NCI-H774 (cell line): ENCODE measurements around the gene KBTBD2.
"Not testable (repeated sequence)": the region's sequence is repeated elsewhere in the genome, so short reads cannot be mapped to it uniquely, and the experiment has no call there.

Source experiments
- DNase-seq: peaks from one replicate; lab custom pipeline; 2025; lab: John Stamatoyannopoulos, UW

The KBTBD2 gene

DNA sequence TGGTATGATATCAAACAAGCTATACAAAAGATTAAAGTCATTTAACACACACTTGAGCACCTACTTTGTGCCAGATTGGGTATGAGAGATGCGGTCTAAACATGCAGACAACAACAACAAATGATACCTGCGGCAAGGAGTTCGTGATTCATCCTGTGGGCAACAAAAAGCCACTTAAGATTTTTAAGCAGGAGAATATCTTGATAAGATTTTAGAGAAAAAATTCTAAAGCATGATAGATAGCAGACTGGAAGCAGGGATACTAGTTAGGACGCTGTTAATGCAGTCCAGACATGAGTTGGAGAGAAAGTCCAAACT is 1.6 kb upstream of the KBTBD2 start:
- DNase-seq: no peak

DNA sequence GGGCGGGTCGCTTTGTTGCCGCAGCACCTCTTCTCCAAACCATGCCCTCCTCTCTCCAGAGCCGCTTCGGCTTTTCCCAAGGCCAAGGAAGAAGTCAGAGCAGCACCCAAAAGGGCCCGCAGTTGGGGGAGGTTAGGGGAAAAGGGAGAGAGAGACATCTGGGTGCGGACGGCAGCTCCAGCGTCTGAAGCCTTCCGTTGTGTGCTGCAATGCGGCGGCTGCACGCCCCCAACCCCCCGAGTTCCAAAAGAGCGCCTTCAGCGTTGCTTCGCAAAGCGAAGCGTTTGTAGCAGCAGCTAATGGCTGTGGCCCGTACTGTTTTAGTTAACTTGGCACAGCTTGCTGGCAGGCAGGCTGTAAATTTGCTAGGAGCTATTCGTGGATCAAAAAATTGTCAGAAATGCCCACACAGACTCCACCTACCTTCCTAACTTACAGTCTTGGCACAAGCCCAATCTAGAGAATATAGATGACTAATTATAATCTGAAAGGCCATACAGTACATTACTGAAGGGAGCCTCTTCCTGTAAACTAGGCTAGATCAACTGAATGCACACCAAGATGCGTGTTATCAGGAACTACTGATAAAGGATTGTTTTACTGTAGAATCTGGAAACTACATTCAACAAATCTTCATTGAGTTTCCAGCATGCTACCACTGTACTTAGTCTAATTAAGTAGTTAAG is 1.1 kb upstream of the KBTBD2 start:
- peak; percentile 37 for DNase-seq

DNA sequence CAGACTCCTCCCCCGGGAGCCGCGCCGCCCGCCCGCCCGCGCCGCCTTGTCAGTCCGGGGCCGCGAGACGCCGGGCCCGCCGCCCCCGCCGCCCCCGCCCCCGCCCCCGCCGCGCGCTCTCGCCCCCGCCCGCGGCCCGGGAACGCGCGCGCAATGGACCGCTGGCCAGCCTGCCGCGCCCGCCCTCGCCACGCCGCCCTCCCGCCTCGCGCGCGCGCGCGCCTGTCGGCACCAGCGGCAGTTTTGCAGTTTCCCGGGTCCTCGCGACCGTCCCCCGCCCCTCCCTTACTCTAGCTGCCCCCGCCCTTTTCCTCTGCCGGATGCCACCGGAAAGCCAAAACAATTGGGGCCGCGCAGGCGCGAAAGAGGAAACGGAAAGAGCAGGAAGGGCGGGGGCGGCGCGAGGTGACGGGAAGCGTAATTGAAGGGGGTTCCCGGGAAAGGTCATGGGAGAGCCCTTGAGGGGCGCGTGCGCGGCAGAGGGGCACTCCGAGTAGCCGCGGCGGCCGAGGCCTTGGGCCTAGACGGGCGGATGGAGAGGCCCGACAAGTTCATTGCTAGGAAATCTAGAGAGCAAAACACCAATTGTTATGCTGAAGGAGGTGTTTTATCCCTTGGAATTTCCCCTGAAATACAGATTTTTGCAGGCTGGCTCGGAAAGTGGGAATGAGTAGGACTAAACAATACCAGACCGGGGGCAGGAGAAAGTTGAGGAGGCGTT is 400 bp upstream of the KBTBD2 start:
- peak; percentile 97 for DNase-seq

DNA sequence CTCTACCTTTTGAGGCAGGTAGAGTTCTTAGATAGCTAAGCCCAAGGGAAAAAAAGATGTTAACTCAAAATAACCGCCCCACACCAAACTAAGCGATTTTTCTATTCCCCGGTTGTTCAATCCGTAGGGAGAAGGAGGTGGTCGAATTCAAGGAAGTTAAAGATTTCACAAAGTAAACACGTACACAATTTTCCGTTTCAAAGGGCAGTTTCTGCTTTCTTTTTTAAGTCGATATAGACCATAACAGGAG is 842 bp downstream of the KBTBD2 start:
- no peak for DNase-seq

DNA sequence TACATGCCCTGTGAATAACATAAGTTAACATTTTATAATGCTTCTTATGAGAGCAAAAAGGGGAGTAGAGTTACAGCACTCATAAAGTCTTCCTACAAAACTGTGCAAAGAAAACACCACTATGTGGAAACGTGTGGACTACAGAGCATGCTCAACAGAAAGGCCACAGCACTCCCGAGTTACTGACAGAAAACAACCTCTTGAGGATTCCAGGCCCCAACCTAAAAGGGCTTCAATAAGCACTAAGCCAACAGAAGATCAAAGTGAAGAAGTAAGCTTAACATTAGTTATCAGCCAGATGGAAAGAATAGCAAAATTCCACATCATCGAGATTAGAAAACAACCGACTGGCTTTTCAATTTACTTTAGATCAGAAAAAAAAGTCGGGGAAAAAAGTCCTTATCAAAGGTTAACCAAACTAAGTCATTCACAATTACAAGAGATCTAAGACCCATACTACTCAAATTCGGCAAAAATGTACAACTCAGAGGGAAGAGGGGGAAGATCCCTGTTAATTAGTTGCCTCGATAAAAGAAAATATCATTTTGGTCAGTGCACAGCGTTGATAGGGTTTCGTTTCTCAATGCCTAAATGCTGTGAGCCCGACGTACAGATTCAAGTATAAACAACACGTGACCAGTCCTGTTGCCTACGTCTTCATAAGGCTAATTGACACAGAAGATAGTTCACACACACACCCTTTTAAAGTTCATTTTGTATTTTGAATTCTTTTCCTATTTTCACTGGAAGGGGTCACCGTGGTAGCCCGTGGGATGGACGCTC is 1.4 kb downstream of the KBTBD2 start:
- peak; percentile 48 for DNase-seq

DNA sequence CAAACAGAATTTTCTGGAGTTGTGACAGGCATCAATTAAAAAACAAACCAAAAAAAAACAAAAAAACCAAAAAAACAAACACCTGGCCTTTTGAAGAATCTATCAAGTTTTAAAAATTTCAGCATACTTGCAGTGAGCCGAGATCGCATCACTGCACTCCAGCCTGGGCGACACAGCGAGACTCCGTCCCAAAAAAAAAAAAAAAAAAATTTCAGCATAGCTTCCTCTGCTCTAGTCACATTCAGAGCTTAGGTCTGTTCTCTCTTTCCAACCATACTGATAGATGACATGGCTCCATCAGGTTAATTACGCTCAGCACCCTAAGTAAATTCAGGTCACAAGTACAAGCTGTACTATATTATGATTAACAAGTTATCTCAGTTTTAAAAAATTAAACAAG is 3.1 kb downstream of the KBTBD2 start:
- no peak for DNase-seq

DNA sequence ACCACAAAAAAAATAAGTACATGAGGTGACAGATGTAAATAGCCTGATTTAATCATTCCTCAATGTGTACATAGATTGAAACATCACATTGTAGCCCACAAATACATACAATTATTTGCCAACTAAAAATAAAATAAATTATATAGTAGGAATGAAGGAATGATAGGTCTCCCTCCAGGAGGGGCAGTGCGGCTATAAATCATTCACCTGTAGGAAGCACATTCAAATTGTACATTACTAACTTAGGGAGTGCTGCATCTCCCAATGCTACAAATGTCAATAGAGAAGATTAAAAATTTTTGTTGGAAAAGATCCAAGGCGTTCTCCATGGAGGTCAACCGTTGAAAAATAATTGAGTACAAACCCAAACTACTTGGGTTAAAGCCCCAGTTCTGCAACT is 4.2 kb downstream of the KBTBD2 start:
- no peak for DNase-seq

DNA sequence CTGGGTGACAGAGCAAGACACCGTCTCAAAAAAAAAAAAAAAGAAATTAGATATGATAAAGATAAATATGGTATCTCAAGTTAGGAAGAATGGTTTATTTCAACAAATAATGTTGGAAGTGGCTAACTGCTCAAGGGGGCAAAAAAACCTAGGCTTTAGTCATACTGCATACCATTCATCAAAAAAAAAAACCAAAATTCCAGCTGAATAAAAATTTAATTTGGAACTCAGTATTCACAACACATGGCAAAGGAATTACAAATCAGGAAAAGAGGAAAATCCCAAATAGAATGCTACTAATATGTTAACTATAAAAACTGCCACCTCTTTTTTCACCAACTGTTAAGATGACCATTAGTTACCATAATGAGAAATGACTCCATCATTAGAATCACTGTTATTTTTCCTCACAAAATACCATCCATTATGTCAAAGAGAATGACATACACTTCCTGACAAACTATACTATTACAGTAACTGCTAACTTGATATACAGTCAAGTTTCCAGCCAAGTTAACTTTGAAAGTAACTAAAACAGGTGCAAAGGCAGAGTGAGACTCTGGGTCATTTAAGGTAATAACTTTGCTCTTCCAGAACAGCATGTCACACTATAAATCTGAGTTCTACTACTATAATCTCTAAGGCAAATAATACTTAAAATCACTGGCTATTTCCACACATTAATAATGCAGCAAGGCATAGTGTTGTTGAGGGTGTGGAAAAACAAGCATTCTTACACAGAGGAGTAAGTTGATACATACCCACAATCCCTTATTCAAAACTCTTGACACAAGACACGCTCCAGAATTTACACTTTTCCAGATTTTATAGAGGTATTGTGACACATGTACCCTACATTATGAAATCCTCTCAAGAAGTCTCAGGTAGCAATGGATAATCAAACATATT is 10.2 kb downstream of the KBTBD2 start:
- no peak for DNase-seq

DNA sequence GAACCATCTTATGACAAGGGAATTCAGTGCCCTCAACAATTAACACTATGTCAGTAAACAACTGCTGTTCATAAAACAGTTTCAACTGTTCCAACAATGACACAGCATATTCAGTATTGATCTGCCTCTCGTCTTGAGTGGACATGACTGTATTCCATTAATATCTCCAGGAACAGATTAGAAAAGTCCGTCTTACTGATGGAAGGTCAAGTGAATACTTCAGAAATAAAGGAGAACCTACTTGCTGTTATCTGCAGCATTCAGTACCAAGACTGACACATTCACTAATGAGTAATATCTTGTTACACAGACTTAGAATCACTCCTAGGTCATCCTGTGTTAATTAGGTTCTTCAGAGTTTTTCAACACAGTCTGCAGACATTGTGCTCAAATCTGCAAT is 12.1 kb downstream of the KBTBD2 start:
- peak; percentile 12 for DNase-seq

DNA sequence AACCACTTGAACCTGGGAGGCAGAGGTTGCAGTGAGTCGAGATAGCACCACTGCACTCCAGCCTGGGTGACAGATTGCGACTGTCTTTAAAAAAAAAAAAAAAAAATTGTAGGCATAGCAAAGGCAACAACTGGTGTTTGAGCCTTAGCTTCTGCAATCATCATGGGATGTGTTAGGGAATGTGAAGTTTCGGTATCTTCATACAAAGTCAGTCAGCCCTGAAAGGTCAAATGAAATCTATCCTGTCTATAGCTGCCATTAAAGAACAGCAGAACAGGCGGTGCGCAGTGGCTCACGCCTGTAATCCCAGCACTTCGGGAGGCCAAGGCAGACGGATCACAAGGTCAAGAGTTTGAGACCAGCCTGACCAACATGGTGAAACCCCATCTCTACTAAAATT is 13.5 kb downstream of the KBTBD2 start:
- DNase-seq: not testable (repeated sequence)

DNA sequence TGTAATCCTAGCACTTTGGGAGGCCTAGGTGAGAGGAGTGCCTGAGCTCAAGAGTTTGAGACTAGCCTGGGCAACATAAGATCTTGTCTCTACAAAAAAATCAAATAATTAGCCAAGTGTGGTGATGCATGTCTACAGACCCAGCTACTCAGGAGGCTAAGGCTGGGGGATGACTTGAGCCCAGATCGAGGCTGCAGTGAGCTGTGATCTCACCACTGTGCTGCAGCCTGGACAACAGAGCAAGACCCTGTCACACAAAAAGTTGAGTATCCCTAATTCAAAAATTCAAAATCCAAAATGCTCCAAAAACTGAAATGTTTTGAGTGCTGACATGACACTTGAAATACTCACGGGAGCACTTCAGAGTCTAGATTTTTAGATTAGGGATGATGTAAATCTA is 19.1 kb downstream of the KBTBD2 start:
- no peak for DNase-seq

DNA sequence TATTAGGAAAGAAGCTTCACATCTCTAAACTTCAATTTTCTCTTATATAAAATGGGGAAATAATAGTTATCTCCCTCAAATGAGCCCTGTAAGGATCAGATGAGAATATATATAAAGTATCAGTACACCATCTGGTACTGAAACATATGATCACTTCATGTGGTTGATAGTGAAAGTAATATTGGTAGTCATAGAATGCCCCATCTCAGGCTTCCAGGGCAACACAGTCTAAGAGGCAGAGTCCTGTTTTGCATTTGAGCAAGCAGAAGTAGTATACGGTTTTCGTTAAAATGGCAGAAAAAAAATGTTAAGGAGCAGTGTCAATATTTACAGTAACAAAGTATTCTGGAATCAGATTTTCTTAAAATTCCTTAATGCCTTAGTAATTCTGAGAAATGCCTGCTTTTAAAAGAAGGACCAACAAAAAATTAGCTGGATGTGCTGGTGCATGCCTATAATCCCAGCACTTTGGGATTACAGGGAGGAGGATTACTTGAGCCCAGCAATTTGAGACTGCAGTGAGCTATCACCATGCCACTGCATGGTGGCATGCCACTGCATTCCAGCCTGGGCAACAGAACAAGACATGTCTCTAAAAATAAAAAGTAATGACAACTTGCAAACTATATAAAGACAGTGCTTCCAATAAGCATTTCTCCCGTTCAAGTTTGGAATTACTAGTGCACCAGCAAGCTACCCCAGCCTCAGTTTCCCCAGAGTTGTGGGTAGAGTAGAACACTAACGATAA is 19.8 kb downstream of the KBTBD2 start:
- no peak for DNase-seq

DNA sequence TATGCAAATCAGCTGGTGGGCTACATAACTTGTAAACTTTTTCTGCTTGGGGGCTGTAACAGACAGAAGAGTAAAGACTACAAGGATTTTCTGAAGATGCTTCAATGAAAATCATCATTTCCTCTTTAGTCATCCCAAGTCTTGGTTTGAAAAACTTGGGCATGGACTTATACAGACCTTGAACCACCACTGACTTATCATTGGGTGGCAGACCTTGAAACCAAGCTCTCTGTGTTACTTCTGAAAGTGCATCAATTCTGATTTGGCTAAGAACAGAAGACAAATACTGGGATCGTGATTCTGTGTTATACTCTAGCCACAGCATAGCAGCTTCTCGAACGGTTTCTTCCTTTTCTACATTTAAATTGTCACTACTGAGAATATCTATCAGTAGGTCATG is 21.3 kb downstream of the KBTBD2 start:
- no peak for DNase-seq

DNA sequence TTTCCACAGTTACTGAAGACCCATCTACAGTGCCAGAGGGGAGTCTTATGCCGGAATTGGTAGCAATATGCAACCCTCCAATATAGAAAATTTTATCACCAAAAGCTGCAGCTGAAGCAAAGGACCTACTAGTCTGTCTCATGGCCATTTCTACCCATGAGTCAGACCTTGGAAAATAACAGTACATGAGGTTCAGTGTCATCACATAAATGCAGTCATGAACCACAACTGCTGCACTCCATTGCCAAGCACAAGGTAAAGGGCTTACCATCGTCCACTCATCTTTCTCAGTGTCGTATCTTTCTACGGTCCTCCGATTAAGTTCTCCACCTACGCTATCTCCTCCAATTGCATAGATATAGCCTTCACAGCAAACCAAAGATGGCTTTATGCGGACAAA is 21.8 kb downstream of the KBTBD2 start:
- no peak for DNase-seq

DNA sequence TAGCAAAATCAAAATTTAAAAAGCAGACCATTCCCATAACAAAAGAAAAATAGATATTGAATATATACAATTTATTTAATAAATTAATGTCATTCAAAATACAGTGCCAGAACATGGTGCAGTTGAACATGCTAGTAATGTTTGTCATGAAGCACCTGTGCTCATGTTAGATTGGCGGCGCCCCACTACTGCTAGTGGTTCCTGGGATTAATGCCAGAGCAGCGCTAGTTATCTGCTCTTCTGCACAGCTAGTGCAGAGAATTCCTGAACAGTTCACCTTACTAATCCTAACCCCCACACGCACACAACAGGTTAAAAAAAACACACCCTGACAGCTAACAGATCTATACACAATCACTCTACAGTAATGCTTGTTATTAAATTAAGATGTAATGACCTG is 23.4 kb downstream of the KBTBD2 start:
- no peak for DNase-seq

DNA sequence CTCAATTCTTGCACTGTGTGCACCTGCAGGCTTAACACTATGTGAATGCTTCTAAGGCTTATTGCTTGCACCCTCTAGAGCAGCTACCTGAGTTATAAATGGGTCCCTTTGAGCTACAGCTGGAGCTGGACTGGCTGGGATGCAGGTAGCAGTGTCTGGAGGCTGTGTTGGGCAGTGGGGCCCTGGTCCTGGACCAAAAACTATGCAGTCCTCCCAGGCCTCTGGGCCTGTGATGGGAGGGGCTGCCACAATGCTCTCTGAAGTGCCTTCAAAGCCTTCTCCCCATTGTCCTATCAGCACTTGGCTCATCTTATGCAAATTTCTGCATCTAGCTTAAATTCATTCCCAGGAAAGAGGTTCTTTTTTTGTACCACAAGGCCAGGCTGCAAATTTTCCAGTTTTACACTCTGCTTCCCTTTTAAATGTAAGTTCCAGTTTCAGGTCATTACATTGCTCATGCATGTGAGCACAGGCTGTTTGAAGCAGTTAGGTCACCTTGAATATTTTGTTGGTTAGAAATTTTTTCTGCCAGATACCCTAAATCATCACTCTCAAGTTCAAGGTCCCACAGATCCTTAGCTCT is 26.0 kb downstream of the KBTBD2 start:
- no peak for DNase-seq

DNA sequence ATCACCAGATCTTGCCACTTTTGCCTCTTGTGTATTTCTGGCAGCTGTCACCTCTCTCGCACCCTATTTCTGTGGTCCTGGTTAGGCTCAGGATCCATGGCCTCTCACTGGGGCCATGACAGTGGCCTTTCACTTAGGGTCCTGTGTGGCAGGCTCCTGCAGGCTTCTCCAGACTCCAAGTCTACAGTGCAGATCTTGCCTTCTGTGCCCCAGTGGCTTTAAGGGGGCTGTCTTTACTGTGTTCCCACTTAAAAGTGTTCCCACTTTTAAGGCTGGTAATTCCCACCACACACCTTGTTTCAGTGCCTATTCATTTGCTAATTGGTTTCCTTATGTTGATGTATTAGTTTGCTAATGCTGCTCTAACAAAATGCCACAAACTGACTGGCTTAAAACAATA is 27.7 kb downstream of the KBTBD2 start:
- not testable (repeated sequence) for DNase-seq

DNA sequence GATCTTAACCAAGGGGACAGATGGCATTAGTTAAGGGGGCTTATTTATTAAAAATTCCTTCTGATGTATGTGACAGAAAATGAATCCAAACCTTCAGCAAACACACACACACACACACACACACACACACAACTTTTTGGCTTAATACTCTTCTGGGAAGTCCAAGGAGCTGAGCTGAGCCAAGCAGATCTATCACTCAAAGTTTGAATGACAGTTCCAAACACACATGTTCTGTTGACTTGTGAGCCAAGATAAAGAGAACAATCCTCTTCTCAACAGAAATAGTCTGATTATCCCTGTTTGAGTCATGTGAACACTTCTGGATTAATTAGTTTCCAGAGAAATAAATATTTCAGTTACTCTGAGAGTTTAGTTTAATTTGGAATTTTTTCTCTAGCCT is 31.5 kb downstream of the KBTBD2 start:
- DNase-seq: no peak

DNA sequence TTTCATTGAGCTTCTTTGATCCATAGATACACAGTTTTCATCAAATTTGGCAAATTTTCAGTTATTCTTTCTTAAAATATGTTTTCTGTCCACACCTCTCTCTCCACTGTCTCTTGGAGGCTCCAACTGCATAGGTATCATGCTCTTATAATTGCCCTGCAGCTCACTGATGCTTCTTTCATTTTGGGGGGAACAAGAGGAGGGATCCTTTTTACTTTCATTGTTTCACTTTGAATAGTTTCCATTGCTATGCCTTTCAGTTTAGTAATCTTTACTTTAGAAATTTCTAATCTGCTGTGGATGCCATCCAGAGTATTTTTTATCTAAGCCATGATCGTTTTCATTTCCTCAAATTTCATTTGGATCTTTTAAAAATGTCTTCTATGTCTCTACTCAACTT is 32.9 kb downstream of the KBTBD2 start:
- no peak for DNase-seq

DNA sequence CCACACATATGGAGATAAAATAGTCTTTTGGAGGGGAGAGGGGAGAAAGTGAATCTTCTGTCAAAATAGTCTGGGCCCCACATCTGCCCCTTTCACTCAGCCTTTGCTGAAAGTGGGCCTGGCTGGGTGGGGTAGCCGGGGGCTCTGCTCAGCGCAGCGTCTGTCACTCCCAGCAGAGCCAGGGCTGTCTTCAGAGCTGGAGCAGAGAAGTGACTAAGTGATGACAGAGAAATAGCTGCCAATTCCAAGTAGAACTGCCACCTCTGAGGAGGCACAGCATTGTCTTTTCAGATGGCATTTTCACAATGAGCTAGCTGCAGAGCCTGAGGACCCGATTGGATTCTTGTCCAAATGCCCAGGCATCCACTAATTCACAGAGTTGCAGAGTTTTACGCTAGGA is 34.5 kb downstream of the KBTBD2 start:
- not testable (repeated sequence) for DNase-seq
